Muscle of back (tissue), 11 donors: ENCODE data around the gene SCAMP5. TPM values are rescaled to one million over a fixed set of nuclear protein-coding genes. Genes with fewer than 3 reads are reported as not detected.

ENCODE experiments used
- DNase-seq, 3 donors: peaks; one replicate each; pipeline versions ENCODE4 v3.0.0 to v3.0.0-alpha.2; 2013
- polyA plus RNA-seq, 10 donors: library from polyadenylated mRNA; unstranded; fragments of 120-200 nt; gene quantifications; one replicate each; pipeline ENCODE4 v1.2.1, GENCODE V29; 2013; ENCODE audit not compliant: insufficient read length in 10 of 10

Gene SCAMP5
- polyA plus RNA-seq, 10 donors = 2.8 to 7.5 (median 4.9) TPM

- DNase-seq = no peak
Observed at GRCh38 chr15:75045332-75046015, 50.1 kb downstream of the SCAMP5 start.

- no peak for DNase-seq
Observed at GRCh38 chr15:75048394-75048793, 53.0 kb downstream of the SCAMP5 start.

GRCh38 chr15:75049392-75049791 lies 54.0 kb downstream of the SCAMP5 start:
- DNase-seq = peak in 1 of 3 donors; percentile 53

DNA sequence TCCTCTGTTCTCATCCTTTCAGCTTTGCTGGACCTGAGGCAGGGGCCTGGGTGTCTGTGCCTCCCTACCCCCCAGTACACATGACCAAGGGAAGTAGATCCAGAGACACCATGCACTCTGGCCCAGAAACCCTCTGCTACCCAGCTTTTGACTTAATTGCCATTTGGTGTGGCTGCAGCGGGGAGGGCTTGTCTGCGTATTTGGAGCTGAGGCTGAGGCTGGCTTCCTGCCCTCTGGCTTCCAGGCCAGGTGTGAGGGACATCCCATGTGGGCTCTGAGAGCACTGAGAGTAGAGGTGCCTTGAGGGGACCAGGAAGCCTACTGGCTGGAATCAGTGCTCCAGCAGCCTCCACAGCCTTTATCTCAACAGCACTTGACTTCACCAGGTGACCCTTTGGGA lies 54.9 kb downstream of the SCAMP5 start:
- no peak for DNase-seq

GRCh38 chr15:75051191-75051608 lies 55.8 kb downstream of the SCAMP5 start:
- DNase-seq = peak in 1 of 3 donors; percentile 34

DNA sequence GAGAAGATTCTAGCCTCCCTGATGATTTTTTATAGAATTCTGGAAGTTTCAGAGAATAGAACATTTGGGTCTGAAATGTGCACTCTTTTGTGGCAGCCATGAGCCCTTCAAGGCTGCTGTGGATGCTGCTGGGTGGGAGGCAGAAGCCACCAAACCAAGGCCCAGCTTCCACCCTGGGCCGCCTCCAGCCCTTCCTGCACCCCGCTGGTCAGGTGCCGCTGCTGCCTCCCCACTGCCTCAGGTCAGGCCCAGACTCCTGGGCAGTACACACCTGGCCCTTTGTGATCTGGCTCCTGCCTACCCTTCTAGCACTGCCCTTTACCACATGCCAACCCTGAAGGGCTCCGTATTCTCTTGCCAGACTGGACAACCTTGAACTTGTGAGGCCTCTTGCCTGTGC lies 56.3 kb downstream of the SCAMP5 start:
- no peak for DNase-seq

DNA sequence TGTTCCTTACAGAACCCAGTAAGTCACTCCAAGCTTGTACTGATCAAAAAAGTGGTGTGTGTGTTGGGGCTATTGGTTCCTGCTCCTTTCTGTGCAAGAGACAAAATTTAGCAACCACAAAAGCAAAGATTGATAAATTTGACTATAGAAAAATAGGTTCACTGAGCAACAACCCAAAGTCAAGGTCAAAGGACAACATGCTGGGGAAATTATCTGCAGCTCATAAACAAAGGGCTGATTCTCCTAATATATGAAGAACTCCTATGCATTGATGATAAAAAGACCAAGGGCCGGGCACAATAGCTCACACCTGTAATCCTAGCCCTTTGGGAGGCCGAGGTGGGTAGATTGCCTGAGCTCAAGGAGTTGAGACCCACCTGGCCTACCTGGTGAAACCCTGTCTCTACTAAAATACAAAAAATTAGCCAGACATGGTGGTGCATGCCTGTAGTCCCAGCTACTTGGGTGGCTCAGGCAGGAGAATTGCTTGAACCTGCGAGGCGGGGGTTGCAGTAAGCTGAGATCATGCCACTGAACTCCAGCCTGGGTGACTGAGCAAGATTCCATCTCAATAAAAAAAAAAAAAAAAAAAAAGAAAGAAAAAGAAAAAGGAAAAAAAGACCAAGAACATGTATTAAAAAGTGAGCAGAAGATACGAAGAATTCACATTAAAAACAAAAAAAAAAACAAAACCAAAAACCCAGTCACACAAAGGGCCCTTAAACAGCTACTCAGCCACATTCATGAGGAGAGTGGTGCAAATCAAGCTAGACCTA lies 57.8 kb downstream of the SCAMP5 start:
- no peak for DNase-seq

- no peak for DNase-seq
Observed at GRCh38 chr15:75053748-75054125, 58.4 kb downstream of the SCAMP5 start.

GRCh38 chr15:75054172-75054897 lies 59.0 kb downstream of the SCAMP5 start:
- DNase-seq = no peak

DNA sequence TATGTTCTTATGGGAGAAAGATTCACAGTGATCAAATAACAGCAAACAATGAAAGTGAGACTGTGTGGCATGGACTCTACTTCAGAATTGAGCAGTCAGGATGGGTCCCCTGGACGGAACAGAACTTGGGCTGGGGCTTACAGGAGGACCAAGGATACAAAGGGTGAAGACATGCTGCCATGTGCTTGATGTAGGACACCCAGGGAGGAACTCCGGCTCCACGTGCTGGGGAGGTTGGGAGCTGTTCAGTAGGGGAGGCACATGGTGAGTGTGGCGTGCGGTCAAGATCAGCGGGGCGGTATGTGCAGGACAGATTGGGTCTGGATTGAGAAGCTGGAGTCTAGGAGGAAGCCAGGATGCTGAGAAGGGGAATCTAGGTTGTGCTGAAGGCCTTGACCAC lies 60.7 kb downstream of the SCAMP5 start:
- no peak for DNase-seq

DNA sequence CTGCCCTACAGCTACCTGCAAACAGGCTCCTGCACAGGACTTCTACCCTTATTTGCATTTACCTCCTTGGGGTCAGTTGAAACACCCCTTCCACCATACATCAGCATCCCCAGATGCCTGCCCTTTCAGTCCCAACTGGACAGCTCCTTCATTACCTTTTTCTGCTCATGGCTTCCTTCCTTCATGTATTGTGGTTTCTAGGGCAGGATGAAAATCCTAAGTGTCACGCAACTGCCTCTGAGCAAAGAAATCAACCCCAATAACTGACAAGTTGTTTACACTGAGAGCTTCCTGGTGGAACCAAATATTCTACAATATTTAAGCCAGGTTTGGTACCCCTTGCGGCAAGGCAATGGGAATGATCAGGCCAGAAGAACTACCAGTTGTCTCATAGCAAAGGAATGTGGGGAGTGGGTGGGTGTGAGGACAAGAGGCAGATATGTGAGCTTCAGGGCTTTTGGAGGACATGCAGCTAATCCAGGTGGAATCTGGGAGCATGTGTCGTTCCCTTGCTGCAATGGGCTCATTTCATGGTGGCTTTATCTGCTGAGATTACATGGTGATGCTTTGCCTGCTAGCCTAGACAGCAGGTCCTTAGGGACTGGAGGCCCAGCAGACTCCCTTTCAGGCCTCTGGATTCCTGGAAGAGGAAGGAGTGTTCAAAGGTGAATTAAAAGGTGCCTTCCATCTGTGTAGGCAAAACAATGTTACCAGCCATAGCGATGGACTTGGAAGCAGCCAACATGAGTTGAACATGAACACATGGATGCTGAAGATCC lies 63.0 kb downstream of the SCAMP5 start:
- no peak for DNase-seq

- DNase-seq = no peak
Observed at GRCh38 chr15:75059607-75060006, 64.2 kb downstream of the SCAMP5 start.

DNA sequence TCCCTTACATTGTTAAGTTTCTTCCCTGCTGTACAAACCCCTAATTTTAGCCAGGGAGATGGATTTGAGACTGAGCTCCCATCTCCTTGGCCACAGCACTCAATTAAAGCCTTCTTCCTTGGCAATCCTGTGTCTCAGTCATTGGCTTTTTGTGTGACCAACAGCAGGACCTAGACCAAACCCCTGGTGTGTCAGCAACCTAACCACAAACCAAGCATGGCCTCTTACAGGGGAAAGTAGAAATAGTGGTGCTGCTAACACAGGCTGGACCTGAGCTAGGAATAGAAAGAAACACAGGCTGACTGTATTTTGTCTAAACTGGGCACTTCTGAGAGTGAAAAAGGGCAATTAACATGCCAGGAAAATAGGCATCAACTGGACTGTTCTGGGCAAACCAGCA lies 65.9 kb downstream of the SCAMP5 start:
- DNase-seq = no peak

- no peak for DNase-seq
Observed at GRCh38 chr15:75062706-75063105, 67.3 kb downstream of the SCAMP5 start.

- DNase-seq = no peak
Observed at GRCh38 chr15:75063338-75063737, 68.0 kb downstream of the SCAMP5 start.

GRCh38 chr15:75063889-75064288 lies 68.5 kb downstream of the SCAMP5 start:
- no peak for DNase-seq

- no peak for DNase-seq
Observed at GRCh38 chr15:75064846-75065245, 69.5 kb downstream of the SCAMP5 start.

DNA sequence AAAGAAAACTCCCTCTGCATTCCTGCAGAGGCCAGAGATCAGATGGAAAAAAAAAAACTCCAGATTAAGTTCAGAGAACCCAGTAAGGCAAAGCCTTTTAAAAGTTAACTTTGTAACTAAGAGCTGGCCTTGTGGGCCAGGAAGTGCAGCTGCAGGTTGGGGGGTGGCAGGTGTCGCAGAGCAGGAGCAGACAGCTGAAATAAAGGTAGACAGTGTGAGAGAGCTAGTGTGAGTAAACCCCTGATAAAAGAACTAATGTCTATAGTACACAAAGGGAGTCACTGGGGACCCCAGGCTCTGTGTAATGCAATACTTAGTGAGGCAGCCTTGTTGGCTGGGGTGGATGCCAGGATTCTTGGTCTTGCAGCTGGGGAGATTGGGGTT lies 70.1 kb downstream of the SCAMP5 start:
- DNase-seq = peak in 1 of 3 donors; percentile 59

DNA sequence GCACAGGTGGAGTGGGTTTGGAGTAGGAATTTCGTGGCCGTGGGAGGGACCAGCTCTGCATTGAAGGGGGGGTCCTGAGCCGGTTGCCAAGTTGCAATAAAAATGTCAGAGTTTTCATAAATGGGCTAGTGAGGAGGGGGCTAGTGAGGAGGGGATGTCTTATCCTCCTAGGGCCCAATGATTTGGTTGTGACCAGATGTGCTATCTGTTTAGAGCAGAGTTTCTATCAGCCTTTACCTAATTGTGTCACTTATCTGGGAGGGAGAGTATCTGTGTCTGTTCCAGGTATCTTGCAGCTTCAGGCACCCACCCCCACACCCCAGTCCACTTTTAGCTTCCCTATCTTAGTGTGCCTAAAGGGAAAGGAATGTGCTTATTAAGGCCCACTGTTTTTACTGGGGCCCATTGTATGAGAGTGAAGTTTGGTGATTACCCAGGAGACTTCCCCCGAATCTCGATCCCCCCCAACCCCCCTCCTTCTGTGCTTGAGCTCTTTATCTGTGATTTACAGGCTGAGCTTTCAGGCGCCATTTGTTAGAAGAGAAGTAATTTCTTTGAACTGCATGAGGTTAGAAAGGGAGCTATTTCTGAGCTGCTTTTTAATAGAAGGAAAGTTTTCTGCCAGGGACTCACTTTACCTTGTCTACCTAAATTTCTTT lies 70.6 kb downstream of the SCAMP5 start:
- no peak for DNase-seq

GRCh38 chr15:75067123-75067830 lies 71.9 kb downstream of the SCAMP5 start:
- no peak for DNase-seq

GRCh38 chr15:75068748-75069147 lies 73.4 kb downstream of the SCAMP5 start:
- no peak for DNase-seq
